Panc1 (cell line): Measurements from ENCODE around the gene DPH2. TPM values are rescaled to one million over a fixed set of nuclear protein-coding genes. Genes with fewer than 3 reads are reported as not detected.

Experiments
- ATAC-seq: fragments of 200-7000 bp; cut with Tn5 transposase; 2 replicates; pipeline ENCODE4 v1.9.1; 2020; ENCODE audit warnings: mild to moderate bottlenecking, moderate library complexity
- BruUV-seq: library from RNA; stranded (reverse); fragments of 400-500 nt; replicated peaks from 2 replicates; lab custom pipeline; 2021; lab: Mats Ljungman, UMichigan
- CTCF ChIA-PET: fragments of 300-600 bp; sonication (Branson Sonifier 250); formaldehyde crosslinking; loops from one replicate; lab custom pipeline; 2022; ENCODE audit warnings: antibody characterized with exemption; lab: Charles Lee
- POLR2A ChIA-PET: fragments of 300-600 bp; sonication (Branson Sonifier 250); formaldehyde crosslinking; loops from one replicate; lab custom pipeline; 2022; ENCODE audit warnings: antibody characterized with exemption; lab: Charles Lee
- DNase-seq: peaks from one replicate; pipeline ENCODE4 v3.0.0-alpha.2; 2010; ENCODE audit warnings: low read depth, low spot score
- H3K27ac ChIP-seq: 2 replicates; pipeline ENCODE4 v1.5.1; 2011; ENCODE audit warnings: mild to moderate bottlenecking, low read length, inconsistent platforms
- H3K27me3 ChIP-seq: fragments of 200-500 bp; sonication (Bioruptor generic); 2 replicates; pipeline ENCODE4 v1.6.0; 2014; ENCODE audit warnings: low read length, inconsistent platforms; ENCODE audit not compliant: control insufficient read depth, insufficient read depth
- H3K36me3 ChIP-seq: fragments of 200-500 bp; sonication (Bioruptor generic); 2 replicates; pipeline ENCODE4 v1.5.1; 2014; ENCODE audit warnings: inconsistent platforms, mild to moderate bottlenecking, low read length, moderate library complexity; ENCODE audit not compliant: control insufficient read depth, insufficient read depth
- H3K4me1 ChIP-seq: 2 replicates; pipeline ENCODE4 v1.5.1; 2011; ENCODE audit warnings: inconsistent platforms, mild to moderate bottlenecking, low read length, moderate library complexity; ENCODE audit not compliant: control insufficient read depth, insufficient read depth
- H3K4me3 ChIP-seq, 2 experiments: 2 replicates each; pipeline ENCODE4 v1.5.1; 2011 to 2012; ENCODE audit warnings: low read depth in 2 of 2, low read length in 2 of 2, mild to moderate bottlenecking in 2 of 2, inconsistent platforms in 1 of 2, moderate library complexity in 1 of 2
- H3K9me3 ChIP-seq: fragments of 200-500 bp; sonication (Bioruptor generic); 2 replicates; pipeline ENCODE4 v1.5.1; 2014; ENCODE audit warnings: low read depth, mild to moderate bottlenecking, inconsistent platforms, low read length, moderate library complexity; ENCODE audit not compliant: control insufficient read depth, insufficient read depth
- CTCF ChIP-seq: fragments of 450-650 bp; IDR thresholded peaks from 2 replicates; pipeline ENCODE4 v1.5.1; 2017; ENCODE audit warnings: mild to moderate bottlenecking
- POLR2AphosphoS5 ChIP-seq: IDR thresholded peaks from 2 replicates; pipeline ENCODE4 v1.6.1; 2012; ENCODE audit warnings: mild to moderate bottlenecking, low read depth, low read length, moderate library complexity
- REST ChIP-seq, 2 experiments: IDR thresholded peaks; 2 replicates each; pipeline ENCODE4 v1.6.1; 2011 to 2012; ENCODE audit warnings: low read depth in 2 of 2, control low read depth in 1 of 2, low read length in 1 of 2, mild to moderate bottlenecking in 1 of 2, moderate library complexity in 1 of 2; ENCODE audit not compliant: insufficient read depth in 1 of 2
- SIN3A ChIP-seq: IDR thresholded peaks from 2 replicates; pipeline ENCODE4 v1.6.1; 2012; ENCODE audit warnings: low read depth, mild to moderate bottlenecking, low read length, moderate library complexity, borderline replicate concordance; ENCODE audit not compliant: insufficient read depth
- TCF7L2 ChIP-seq: IDR thresholded peaks from 2 replicates; pipeline ENCODE4 v1.6.1; 2011; ENCODE audit warnings: mild to moderate bottlenecking, low read depth, low read length, inconsistent platforms
- in situ Hi-C: cut with HindIII; loops from 2 replicates; pipeline ENCODE4 v1.10.0; 2016; ENCODE audit warnings: low sequenced_read_pairs, low pct_unique_long_range_greater_than_20kb
- intact Hi-C: fragments of 100-400 bp; cut with micrococcal nuclease; formaldehyde crosslinking; loops from one replicate; pipeline ENCODE4 v1.10.0; 2022; ENCODE audit not compliant: unreplicated experiment
- total RNA-seq: library from RNA; stranded (reverse); gene quantifications from one replicate; pipeline ENCODE4 v1.2.1, GENCODE V29; 2021; ENCODE audit not compliant: unreplicated experiment

DPH2 gene
- total RNA-seq, 1 experiment from 2014 or later, result 76.0 TPM

GRCh38 chr1:44012941-44013609 lies 43.3 kb downstream of the DPH2 start:
- Histone ChIP-seq H3K27ac (no peak overlapping the region), H3K9me3 (no peaks in the 10 kb centered on the region), H3K36me3 (no peaks in the 10 kb centered on the region), H3K4me3 (no peak overlapping the region), H3K4me1 (no peaks in the 10 kb centered on the region), H3K27me3 (no peaks in the 10 kb centered on the region)
- no peak for TF ChIP-seq CTCF
- TF ChIP-seq POLR2AphosphoS5, result no peak
- TF ChIP-seq SIN3A, result no peak
- TF ChIP-seq REST (IDR thresholded peaks at IDR 0.05; ENCODE audit: insufficient read depth in 1 of 2, low read depth in 2 of 2, low read length in 1 of 2), result no peak
- no peak for TF ChIP-seq TCF7L2
- in situ Hi-C loops (no loop called here), intact Hi-C loops (no loop called here)
- ATAC-seq (no peak), DNase-seq (no peak)
- no TSS peak for BruUV-seq
- POLR2A ChIA-PET, result no interaction called here
- CTCF ChIA-PET, result interaction anchor here (0.6 to 1.7 kb wide), 2 partner anchors 8 to 17 kb away, joined by 3 to 4 read pairs; no protein-coding TSS in a partner anchor

GRCh38 chr1:44013949-44014348 lies 44.1 kb downstream of the DPH2 start:
- Histone ChIP-seq H3K4me1 (no peaks in the 10 kb centered on the region), H3K27me3 (no peaks in the 10 kb centered on the region), H3K36me3 (no peaks in the 10 kb centered on the region), H3K4me3 (no peak overlapping the region), H3K27ac (no peak overlapping the region), H3K9me3 (no peaks in the 10 kb centered on the region)
- DNase-seq (no peak), ATAC-seq (no peak)
- intact Hi-C loops, result no loop called here
- TF ChIP-seq POLR2AphosphoS5, result no peak
- in situ Hi-C loops, result no loop called here
- no TSS peak for BruUV-seq
- ChIA-PET POLR2A (no interaction called here), CTCF (interaction anchor here (0.6 to 1.7 kb wide), 2 partner anchors 9 to 18 kb away, joined by 3 to 4 read pairs; no protein-coding TSS in a partner anchor)
